ENCODE measurements around the gene C2CD2L.

- TF ChIP-seq USF2 (IDR thresholded peaks at IDR 0.05) (no peak), BHLHE40 (IDR thresholded peaks at IDR 0.05; ENCODE audit: low read depth, low read length) (no peak)
These were observed 16.0 kb upstream of the C2CD2L start for GRCh38 chr11:119091178-119091577.

All from A549 (cell line).